ENCODE data around the gene FAM174B. TPM values are rescaled to one million over a fixed set of nuclear protein-coding genes. Genes with fewer than 3 reads are reported as not detected.

The FAM174B gene
- polyA plus RNA-seq, 1 donor from 2014 or later, result 20.1 TPM

- no peaks in the 10 kb centered on the region for H4K20me1 ChIP-seq (ENCODE audit: insufficient read depth)
- H2AFZ ChIP-seq (ENCODE audit: low read depth, low read length), result no peak overlapping the region
- H3K79me2 ChIP-seq (replicated peaks; ENCODE audit: insufficient read depth, low read length), result no peaks in the 10 kb centered on the region
- H3K9ac ChIP-seq (ENCODE audit: low read length), result no peak overlapping the region
- H3F3A ChIP-seq (ENCODE audit: insufficient read depth, low read length, poor library complexity, severe bottlenecking), result no peaks in the 10 kb centered on the region
- no peak overlapping the region for H3K4me2 ChIP-seq (ENCODE audit: low read length)
- no peak overlapping the region for H3K27ac ChIP-seq (ENCODE audit: low read length)
- no peak for TF ChIP-seq RAD21 (conservative IDR thresholded peaks at IDR 0.05)
- TF ChIP-seq POLR2AphosphoS5 (IDR thresholded peaks at IDR 0.05), result no peak
- TF ChIP-seq SMC3 (conservative IDR thresholded peaks at IDR 0.05; ENCODE audit: poor library complexity), result no peak
- no peak for TF ChIP-seq EP300 (conservative IDR thresholded peaks at IDR 0.05; ENCODE audit: poor library complexity, severe bottlenecking)
- no peaks in the 10 kb centered on the region for H3K9me3 ChIP-seq (ENCODE audit: low read length)
- H3K27me3 ChIP-seq (ENCODE audit: insufficient read depth, low read depth, low read length), result no peaks in the 10 kb centered on the region
- H3K36me3 ChIP-seq (ENCODE audit: insufficient read depth, low read length), result no peaks in the 10 kb centered on the region
- H3K4me3 ChIP-seq (ENCODE audit: low read length), result no peak overlapping the region
- H3K9me2 ChIP-seq (ENCODE audit: insufficient read depth, low read length), result no peaks in the 10 kb centered on the region
These were observed 37.7 kb downstream of the FAM174B start for GRCh38 chr15:92617549-92618520.

- H4K20me1 ChIP-seq (ENCODE audit: insufficient read depth), result no peaks in the 10 kb centered on the region
- H3K4me2 ChIP-seq (ENCODE audit: low read length), result no peak overlapping the region
- H3K9me3 ChIP-seq (ENCODE audit: low read length), result no peaks in the 10 kb centered on the region
- no peak overlapping the region for H3K4me3 ChIP-seq (ENCODE audit: low read length)
- H3K27me3 ChIP-seq (ENCODE audit: insufficient read depth, low read depth, low read length), result no peaks in the 10 kb centered on the region
- H3K9me2 ChIP-seq (ENCODE audit: insufficient read depth, low read length), result no peaks in the 10 kb centered on the region
- H3K9ac ChIP-seq (ENCODE audit: low read length), result no peak overlapping the region
- TF ChIP-seq TAF1 (IDR thresholded peaks at IDR 0.05; ENCODE audit: low read depth) (no peak), SMC3 (conservative IDR thresholded peaks at IDR 0.05; ENCODE audit: poor library complexity) (no peak), REST (IDR thresholded peaks at IDR 0.05; ENCODE audit: borderline replicate concordance) (no peak), EP300 (conservative IDR thresholded peaks at IDR 0.05; ENCODE audit: poor library complexity, severe bottlenecking) (no peak), POLR2AphosphoS5 (IDR thresholded peaks at IDR 0.05) (no peak), EZH2 (IDR thresholded peaks at IDR 0.05; ENCODE audit: borderline replicate concordance, insufficient read depth, low read length, poor library complexity, severe bottlenecking) (no peak), RAD21 (conservative IDR thresholded peaks at IDR 0.05) (no peak), CTCF (IDR thresholded peaks at IDR 0.05; ENCODE audit: poor library complexity, severe bottlenecking) (no peak), MXI1 (conservative IDR thresholded peaks at IDR 0.05; ENCODE audit: poor library complexity, severe bottlenecking) (no peak)
- no peak overlapping the region for H3K27ac ChIP-seq (ENCODE audit: low read length)
- no peak overlapping the region for H2AFZ ChIP-seq (ENCODE audit: low read depth, low read length)
- no peaks in the 10 kb centered on the region for H3K79me2 ChIP-seq (replicated peaks; ENCODE audit: insufficient read depth, low read length)
- no peaks in the 10 kb centered on the region for H3K36me3 ChIP-seq (ENCODE audit: insufficient read depth, low read length)
- H3F3A ChIP-seq (ENCODE audit: insufficient read depth, low read length, poor library complexity, severe bottlenecking), result no peaks in the 10 kb centered on the region
These were observed 38.7 kb downstream of the FAM174B start for GRCh38 chr15:92616621-92617548.
